AG20443 (cell line): Measurements from ENCODE around the gene ATF6B.
"Not testable (repeated sequence)": the region's sequence is repeated elsewhere in the genome, so short reads cannot be mapped to it uniquely, and the experiment has no call there.

Experiments used
- DNase-seq: peaks from one replicate; pipeline ENCODE4 v3.0.0; 2012; ENCODE audit warnings: low spot score, mixed read lengths

Gene ATF6B

GRCh38 chr6:32107406-32107805 is 20.6 kb downstream of the ATF6B start:
- DNase-seq = no peak

GRCh38 chr6:32105433-32105832 is 22.6 kb downstream of the ATF6B start:
- DNase-seq = peak; percentile 50

- no peak for DNase-seq
Observed at GRCh38 chr6:32102255-32102654, 25.8 kb downstream of the ATF6B start.

GRCh38 chr6:32100251-32100650 is 27.8 kb downstream of the ATF6B start:
- DNase-seq = not testable (repeated sequence)

- no peak for DNase-seq
Observed at GRCh38 chr6:32097364-32097763, 30.7 kb downstream of the ATF6B start.

GRCh38 chr6:32096394-32097258 is 31.4 kb downstream of the ATF6B start:
- no peak for DNase-seq

GRCh38 chr6:32096087-32096393 is 32.0 kb downstream of the ATF6B start:
- DNase-seq = no peak

- DNase-seq = no peak
Observed at GRCh38 chr6:32095338-32096086, 32.5 kb downstream of the ATF6B start.

- DNase-seq = peak; percentile 66
Observed at GRCh38 chr6:32092760-32093497, 35.1 kb downstream of the ATF6B start.

GRCh38 chr6:32089082-32089828 is 38.8 kb downstream of the ATF6B start:
- no peak for DNase-seq

- DNase-seq = no peak
Observed at GRCh38 chr6:32088487-32089049, 39.5 kb downstream of the ATF6B start.

- no peak for DNase-seq
Observed at GRCh38 chr6:32087574-32088486, 40.2 kb downstream of the ATF6B start.

- peak; percentile 77 for DNase-seq
Observed at GRCh38 chr6:32086661-32087573, 41.1 kb downstream of the ATF6B start.

- DNase-seq = no peak
Observed at GRCh38 chr6:32085759-32086459, 42.1 kb downstream of the ATF6B start.

GRCh38 chr6:32084780-32085179 is 43.3 kb downstream of the ATF6B start:
- no peak for DNase-seq

- no peak for DNase-seq
Observed at GRCh38 chr6:32083812-32084768, 44.0 kb downstream of the ATF6B start.

GRCh38 chr6:32082935-32083334 is 45.1 kb downstream of the ATF6B start:
- peak; percentile 94 for DNase-seq

GRCh38 chr6:32082478-32082877 is 45.6 kb downstream of the ATF6B start:
- DNase-seq = no peak
